Fibroblast of skin of left quadriceps (primary cell): ENCODE data around the gene PLVAP.
A peak's percentile ranks its signal among the peaks of the same experiment; 100 is the strongest.
"Not testable (repeated sequence)": the region's sequence is repeated elsewhere in the genome, so short reads cannot be mapped to it uniquely, and the experiment has no call there.

Source experiments
- DNase-seq, 2 experiments: peaks; one replicate each; pipeline ENCODE4 v3.0.0-alpha.2; 2013; ENCODE audit warnings: low read depth in 2 of 2

The PLVAP gene

GRCh38 chr19:17401628-17402027, 24.5 kb upstream of the PLVAP start:
- DNase-seq = no peak

- no peak for DNase-seq
These were observed 21.9 kb upstream of the PLVAP start for GRCh38 chr19:17398902-17399527.

GRCh38 chr19:17394891-17395415, 17.8 kb upstream of the PLVAP start:
- no peak for DNase-seq

- no peak for DNase-seq
These were observed 16.8 kb upstream of the PLVAP start, which contains the start of gene CCDC194 for GRCh38 chr19:17393914-17394313. Gene CCDC194 (minus strand): TSS chr19:17394196. CDS start chr19:17394158, 38 bp downstream.

- no peak for DNase-seq
These were observed 15.9 kb upstream of the PLVAP start for GRCh38 chr19:17393002-17393401.

- DNase-seq = no peak
These were observed 14.4 kb upstream of the PLVAP start for GRCh38 chr19:17391371-17392151.

GRCh38 chr19:17390665-17391370, 13.7 kb upstream of the PLVAP start:
- DNase-seq = peak; percentile 74 to 80

GRCh38 chr19:17389957-17390664, 13.0 kb upstream of the PLVAP start:
- no peak for DNase-seq

- no peak for DNase-seq
These were observed 12.1 kb upstream of the PLVAP start for GRCh38 chr19:17389288-17389687.

- peak in 1 of 2 experiments; percentile 20 for DNase-seq
These were observed 8.9 kb upstream of the PLVAP start for GRCh38 chr19:17385878-17386611.

- DNase-seq = no peak
These were observed 3.4 kb upstream of the PLVAP start for GRCh38 chr19:17380426-17381138.

GRCh38 chr19:17379221-17379631, 2.1 kb upstream of the PLVAP start:
- no peak for DNase-seq

GRCh38 chr19:17378271-17378670, 1.1 kb upstream of the PLVAP start:
- DNase-seq = no peak

GRCh38 chr19:17370026-17370587, 7.0 kb downstream of the PLVAP start:
- peak; percentile 17 to 20 for DNase-seq

GRCh38 chr19:17365361-17365760, 11.8 kb downstream of the PLVAP start:
- no peak for DNase-seq

GRCh38 chr19:17363852-17364605, 13.1 kb downstream of the PLVAP start:
- DNase-seq = not testable (repeated sequence)

GRCh38 chr19:17359905-17360800, 17.0 kb downstream of the PLVAP start:
- DNase-seq = no peak

- no peak for DNase-seq
These were observed 18.7 kb downstream of the PLVAP start for GRCh38 chr19:17358395-17358794.
